Astrocyte of the spinal cord (primary cell): Measurements from ENCODE around the gene EEFSEC.

Experiments
- DNase-seq: peaks from one replicate; pipeline ENCODE4 v3.0.0; 2011; ENCODE audit warnings: low read depth, low spot score
- H3K4me3 ChIP-seq: 2 replicates; pipeline ENCODE4 v1.5.1; 2011; ENCODE audit warnings: low read depth, mild to moderate bottlenecking, low read length, moderate library complexity
- CTCF ChIP-seq: IDR thresholded peaks from 2 replicates; pipeline ENCODE4 v1.5.1; 2012; ENCODE audit warnings: low read depth, mild to moderate bottlenecking, low read length, inconsistent platforms
- in situ Hi-C: cut with HindIII; loops from 2 replicates; pipeline ENCODE4 v1.10.0; 2017; ENCODE audit warnings: low sequenced_read_pairs

The EEFSEC gene

GRCh38 chr3:128311441-128311844 lies 158.2 kb downstream of the EEFSEC start:
- in situ Hi-C loops: no loop called here
- no peak overlapping the region for H3K4me3 ChIP-seq
- no peak for DNase-seq
- TF ChIP-seq CTCF: no peak

GRCh38 chr3:128312271-128312670 lies 159.0 kb downstream of the EEFSEC start:
- DNase-seq: no peak
- H3K4me3 ChIP-seq: no peak overlapping the region
- TF ChIP-seq CTCF: no peak
- in situ Hi-C loops: no loop called here

GRCh38 chr3:128313071-128313725 lies 159.9 kb downstream of the EEFSEC start:
- in situ Hi-C loops: no loop called here
- no peak for DNase-seq
- TF ChIP-seq CTCF: no peak
- no peak overlapping the region for H3K4me3 ChIP-seq

GRCh38 chr3:128313935-128314334 lies 160.7 kb downstream of the EEFSEC start:
- no peak for TF ChIP-seq CTCF
- in situ Hi-C loops: no loop called here
- no peak for DNase-seq
- H3K4me3 ChIP-seq: no peak overlapping the region

- H3K4me3 ChIP-seq: no peak overlapping the region
- in situ Hi-C loops: no loop called here
- DNase-seq: no peak
- TF ChIP-seq CTCF: no peak
These were observed 162.0 kb downstream of the EEFSEC start for GRCh38 chr3:128315313-128315712.

- in situ Hi-C loops: no loop called here
- H3K4me3 ChIP-seq: no peak overlapping the region
- no peak for DNase-seq
- no peak for TF ChIP-seq CTCF
These were observed 163.2 kb downstream of the EEFSEC start for GRCh38 chr3:128316481-128316891.

GRCh38 chr3:128317101-128317697 lies 163.9 kb downstream of the EEFSEC start:
- no peak for DNase-seq
- no peak overlapping the region for H3K4me3 ChIP-seq
- in situ Hi-C loops: no loop called here
- TF ChIP-seq CTCF: no peak
